HG03135 (cell line): Measurements from ENCODE around the gene PPP1R13B.
A peak's percentile ranks its signal among the peaks of the same experiment; 100 is the strongest.
"Not testable (repeated sequence)": the region's sequence is repeated elsewhere in the genome, so short reads cannot be mapped to it uniquely, and the experiment has no call there.

Experiments used
- ATAC-seq: cut with Tn5 transposase; IDR thresholded peaks from one replicate; pipeline ENCODE4 v1.9.1; 2021; ENCODE audit warnings: mild to moderate bottlenecking, moderate library complexity; ENCODE audit not compliant: unreplicated experiment

PPP1R13B gene

GRCh38 chr14:103847451-103848174 is at the start of gene PPP1R13B:
Gene PPP1R13B (minus strand): TSS chr14:103847575. CDS start chr14:103847307, 268 bp downstream.
- peak; percentile 91 for ATAC-seq

GRCh38 chr14:103896578-103896977 is 49.2 kb upstream of the PPP1R13B start:
- ATAC-seq: no peak

GRCh38 chr14:103894723-103895059 is 47.3 kb upstream of the PPP1R13B start:
- ATAC-seq: no peak

- ATAC-seq: no peak
Measured at GRCh38 chr14:103894034-103894722, 46.8 kb upstream of the PPP1R13B start.

- no peak for ATAC-seq
Measured at GRCh38 chr14:103892247-103892646, 44.9 kb upstream of the PPP1R13B start.

- ATAC-seq: no peak
Measured at GRCh38 chr14:103891667-103892215, 44.4 kb upstream of the PPP1R13B start.

GRCh38 chr14:103890821-103891666 is 43.7 kb upstream of the PPP1R13B start:
- no peak for ATAC-seq

GRCh38 chr14:103890052-103890371 is 42.6 kb upstream of the PPP1R13B start:
- no peak for ATAC-seq

GRCh38 chr14:103889313-103890051 is 42.1 kb upstream of the PPP1R13B start:
- ATAC-seq: no peak

- not testable (repeated sequence) for ATAC-seq
Measured at GRCh38 chr14:103889002-103889312, 41.6 kb upstream of the PPP1R13B start.

- ATAC-seq: no peak
Measured at GRCh38 chr14:103887557-103888115, 40.3 kb upstream of the PPP1R13B start.

- no peak for ATAC-seq
Measured at GRCh38 chr14:103887170-103887501, 39.8 kb upstream of the PPP1R13B start.

GRCh38 chr14:103886304-103887169 is 39.2 kb upstream of the PPP1R13B start:
- no peak for ATAC-seq

- no peak for ATAC-seq
Measured at GRCh38 chr14:103885509-103885932, 38.1 kb upstream of the PPP1R13B start.

- ATAC-seq: no peak
Measured at GRCh38 chr14:103884854-103885253, 37.5 kb upstream of the PPP1R13B start.

GRCh38 chr14:103883263-103883523 is 35.8 kb upstream of the PPP1R13B start:
- no peak for ATAC-seq

- no peak for ATAC-seq
Measured at GRCh38 chr14:103882503-103883262, 35.3 kb upstream of the PPP1R13B start.

- ATAC-seq: no peak
Measured at GRCh38 chr14:103881268-103882201, 34.2 kb upstream of the PPP1R13B start.
